HK-2 (cell line): Measurements from ENCODE around the gene ZDHHC1.
A peak's percentile ranks its signal among the peaks of the same experiment; 100 is the strongest.

Experiments used
- DNase-seq: peaks from one replicate; pipeline ENCODE4 v3.0.0-alpha.2; 2018; ENCODE audit not compliant: unreplicated experiment

The ZDHHC1 gene, protein sequence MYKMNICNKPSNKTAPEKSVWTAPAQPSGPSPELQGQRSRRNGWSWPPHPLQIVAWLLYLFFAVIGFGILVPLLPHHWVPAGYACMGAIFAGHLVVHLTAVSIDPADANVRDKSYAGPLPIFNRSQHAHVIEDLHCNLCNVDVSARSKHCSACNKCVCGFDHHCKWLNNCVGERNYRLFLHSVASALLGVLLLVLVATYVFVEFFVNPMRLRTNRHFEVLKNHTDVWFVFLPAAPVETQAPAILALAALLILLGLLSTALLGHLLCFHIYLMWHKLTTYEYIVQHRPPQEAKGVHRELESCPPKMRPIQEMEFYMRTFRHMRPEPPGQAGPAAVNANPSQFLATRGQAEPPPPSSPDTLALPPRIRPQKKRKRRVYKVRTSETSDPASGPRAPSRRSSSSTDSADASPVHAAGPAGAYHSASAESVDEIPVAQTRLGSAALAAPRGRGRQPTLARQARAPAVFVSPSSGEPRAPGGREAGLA

DNA sequence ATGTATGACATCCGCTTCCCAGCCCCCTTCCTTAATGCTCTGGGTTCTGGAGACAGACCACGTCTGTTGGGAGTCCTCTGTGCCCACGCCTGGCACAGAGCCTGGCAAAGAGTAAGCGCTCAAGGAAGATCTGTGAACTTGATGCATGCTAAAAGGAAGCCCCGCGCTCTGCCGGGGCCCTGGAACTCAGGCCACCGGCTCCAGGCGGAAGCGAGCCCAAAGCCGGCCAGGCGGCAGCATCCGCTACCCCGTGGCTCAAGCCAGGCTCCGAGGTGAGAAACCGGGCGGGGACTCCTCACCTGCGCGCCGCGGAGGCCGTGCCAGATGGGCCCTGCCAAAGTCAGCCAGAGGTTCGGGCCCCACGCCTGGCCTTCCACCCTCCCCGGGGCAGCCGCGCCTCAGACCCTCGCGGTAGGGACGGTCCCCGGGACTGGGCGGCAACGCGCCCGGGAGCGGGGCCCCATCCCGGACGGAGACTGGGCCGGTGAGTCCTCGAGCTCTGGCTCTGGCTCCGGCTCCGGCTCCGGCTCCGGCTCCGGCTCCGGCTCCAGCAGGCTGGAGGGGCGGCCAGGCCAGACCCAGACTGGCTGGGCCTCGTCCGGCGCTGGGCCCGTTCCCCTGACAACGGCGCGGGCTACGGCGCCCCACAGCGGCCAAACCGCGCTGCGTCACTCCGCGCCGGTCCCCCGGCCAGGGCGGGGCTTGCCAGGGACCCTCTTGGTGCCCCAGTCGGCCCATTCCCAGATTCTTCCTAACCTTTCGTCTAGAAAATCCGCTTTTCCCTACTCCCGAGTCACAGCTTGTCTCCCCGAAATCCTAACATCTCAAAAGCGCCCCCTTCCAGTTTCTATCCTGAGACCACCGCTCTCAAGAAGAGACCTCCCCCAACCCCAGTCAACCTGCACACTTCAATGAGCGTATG is at the start of gene ZDHHC1:
TSS of gene ZDHHC1 (minus strand) at position 606 of the 922 bp plus-strand sequence. CDS start 8,702 bp downstream, outside the sequence.
- peak; percentile 73 for DNase-seq

DNA sequence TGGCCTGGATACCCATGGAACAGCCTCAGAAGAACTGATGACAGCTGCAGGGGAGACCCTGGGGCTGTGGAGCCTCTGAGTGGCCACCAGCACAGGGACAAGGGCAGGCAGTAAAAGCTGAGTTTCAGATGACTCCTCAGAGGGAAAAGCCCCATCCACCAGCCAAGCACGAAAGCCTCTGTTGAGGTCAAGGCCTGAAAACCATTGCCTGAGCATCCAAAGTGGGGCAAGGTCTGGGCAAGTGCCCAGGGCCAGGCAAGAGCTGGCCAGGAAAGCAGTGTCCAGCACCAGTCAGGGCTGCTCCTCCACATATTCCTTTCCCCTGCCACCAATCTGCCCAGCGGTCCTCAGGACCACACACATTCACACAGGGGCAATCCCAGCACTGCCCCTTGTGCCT is 48.3 kb upstream of the ZDHHC1 start:
- no peak for DNase-seq

DNA sequence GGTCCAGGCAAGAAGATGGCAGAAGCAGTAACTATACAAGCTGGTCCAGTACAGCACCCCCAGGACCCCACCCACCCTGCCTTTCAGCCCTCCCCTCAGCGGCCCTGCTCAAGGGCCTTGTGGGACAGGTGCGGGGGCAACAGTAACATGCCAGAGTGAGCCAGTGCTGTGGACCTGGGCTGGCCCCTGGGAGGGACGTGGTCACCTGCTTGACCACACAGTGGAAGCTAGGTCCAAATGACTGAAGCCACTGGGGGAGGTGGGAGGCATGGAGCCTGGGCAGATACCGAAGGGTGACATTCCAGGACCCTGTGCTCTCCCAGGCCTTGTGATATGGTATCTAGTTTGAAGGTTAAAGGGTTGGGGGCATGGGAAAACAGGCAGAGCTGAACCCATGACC is 47.4 kb upstream of the ZDHHC1 start:
- no peak for DNase-seq

DNA sequence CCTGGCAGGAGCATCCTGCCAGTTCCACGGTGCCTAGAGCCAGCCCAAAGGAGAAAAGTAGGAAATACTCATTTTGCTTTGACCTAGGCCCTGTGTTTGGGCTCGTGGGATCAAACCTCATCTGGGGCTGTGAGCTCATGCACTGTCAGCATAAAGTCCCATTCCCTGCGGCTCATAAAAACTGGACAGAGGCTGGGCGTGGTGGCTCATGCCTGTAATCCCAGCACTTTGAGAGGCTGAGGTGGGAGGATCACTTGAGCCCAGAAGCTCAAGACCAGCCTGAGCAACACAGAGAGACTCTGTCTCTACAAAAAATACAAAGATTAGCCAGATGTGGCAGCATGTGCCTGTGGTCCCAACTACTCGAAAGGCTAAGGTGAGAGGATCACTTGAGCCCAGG is 46.8 kb upstream of the ZDHHC1 start:
- no peak for DNase-seq

DNA sequence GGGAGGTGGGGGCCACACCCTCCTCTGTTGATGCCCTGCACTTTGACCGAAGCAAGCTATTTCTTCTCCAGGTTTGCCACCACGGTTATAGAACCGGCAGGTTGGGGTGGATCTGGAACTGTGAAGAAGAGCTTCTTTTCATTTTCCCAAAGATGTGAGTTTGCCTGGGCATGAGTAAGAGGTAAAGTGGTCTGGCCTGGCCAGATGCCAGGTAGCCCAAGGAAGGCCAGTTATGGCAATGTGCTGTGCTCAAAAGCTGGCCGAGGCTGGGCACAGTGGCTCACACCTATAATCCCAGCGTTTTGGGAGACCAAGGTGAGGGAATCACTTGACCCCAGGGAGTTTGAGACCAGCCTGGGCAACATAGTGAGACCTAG is 46.0 kb upstream of the ZDHHC1 start:
- DNase-seq, result no peak

DNA sequence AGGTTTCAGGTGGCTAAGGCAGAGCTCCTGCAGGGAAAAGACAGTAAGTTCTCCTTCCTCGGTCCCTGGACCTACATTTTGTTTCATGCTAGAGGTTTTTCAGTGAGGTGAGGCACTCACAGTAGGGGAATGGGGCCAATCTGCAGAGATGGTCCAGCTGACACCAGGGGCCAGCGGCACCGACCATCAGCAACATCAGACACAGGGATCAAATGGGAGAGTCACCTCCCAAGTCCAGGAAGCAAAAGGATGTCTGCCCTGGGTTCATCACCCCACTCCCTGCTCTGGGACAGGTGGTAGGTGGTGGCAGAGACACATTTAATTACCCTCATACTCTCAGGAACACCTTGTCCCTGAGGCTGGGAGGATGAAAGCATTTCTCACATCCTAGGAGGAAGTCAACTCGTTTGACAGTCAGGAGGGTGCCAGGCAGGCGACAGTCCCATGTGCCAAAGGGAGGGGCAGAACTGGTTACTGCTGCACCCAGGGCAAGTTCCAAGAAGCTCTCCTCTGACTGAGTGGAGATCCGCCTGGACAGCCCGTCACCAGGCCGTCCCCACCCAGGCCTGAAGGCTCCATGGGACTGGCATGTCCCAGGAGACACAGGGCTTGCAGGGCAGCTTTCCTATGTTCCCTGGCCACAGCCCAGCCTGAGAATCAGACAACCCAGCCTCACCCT is 45.5 kb upstream of the ZDHHC1 start:
- DNase-seq, result no peak

DNA sequence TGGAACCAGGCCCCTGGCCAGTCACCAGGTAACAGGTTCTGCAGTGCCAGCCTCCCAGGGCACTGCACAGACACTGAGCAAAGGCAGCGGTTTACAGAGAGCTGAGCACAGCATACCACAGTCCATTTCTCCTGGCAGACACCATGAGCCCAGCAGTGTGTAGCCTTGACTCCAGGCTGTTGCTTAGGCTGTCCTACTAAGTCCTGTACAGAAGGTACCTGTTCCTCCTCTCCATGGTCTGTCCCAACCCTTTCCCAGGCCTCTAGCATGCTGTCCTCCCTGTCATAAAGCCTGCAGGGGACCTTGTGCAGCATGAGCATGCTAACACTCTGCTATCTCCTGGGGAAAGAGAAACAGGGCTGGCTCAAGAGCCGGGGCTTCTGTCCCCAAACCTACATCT is 44.7 kb upstream of the ZDHHC1 start:
- DNase-seq, result no peak

DNA sequence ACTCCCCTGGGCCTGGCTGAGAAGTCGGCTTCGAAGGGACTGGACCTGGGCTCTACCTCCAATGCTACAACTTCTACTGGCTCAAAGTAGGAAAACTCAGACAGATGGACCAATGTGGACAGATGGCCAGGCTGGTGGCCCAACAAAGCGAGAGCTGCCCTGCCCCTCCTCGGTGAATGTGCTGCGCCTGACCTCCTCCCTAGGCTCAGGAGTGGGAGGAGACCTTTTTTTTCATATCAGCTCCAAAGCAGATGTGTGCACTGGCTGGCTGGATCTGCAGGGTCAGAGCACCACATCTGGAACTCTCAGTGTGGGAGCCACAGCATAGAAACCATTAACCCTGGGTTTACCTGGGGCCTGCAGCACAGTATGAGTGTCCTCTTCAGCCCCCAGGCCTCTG is 43.9 kb upstream of the ZDHHC1 start:
- DNase-seq, result no peak

DNA sequence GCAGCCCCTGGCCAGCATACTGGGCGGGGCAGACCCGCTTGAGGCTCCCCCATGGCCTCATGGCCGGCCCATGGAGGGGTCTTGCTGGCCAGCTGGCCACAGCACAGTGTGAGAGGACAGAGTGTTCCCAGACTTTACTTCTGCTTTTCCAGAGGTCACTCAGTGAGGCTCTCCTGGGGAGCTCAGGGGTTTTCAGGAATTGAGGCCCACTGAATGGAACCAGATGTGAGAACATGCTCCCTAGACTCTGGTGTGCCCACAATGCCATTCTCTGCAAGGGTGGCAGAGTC is 43.5 kb upstream of the ZDHHC1 start:
- DNase-seq, result no peak

DNA sequence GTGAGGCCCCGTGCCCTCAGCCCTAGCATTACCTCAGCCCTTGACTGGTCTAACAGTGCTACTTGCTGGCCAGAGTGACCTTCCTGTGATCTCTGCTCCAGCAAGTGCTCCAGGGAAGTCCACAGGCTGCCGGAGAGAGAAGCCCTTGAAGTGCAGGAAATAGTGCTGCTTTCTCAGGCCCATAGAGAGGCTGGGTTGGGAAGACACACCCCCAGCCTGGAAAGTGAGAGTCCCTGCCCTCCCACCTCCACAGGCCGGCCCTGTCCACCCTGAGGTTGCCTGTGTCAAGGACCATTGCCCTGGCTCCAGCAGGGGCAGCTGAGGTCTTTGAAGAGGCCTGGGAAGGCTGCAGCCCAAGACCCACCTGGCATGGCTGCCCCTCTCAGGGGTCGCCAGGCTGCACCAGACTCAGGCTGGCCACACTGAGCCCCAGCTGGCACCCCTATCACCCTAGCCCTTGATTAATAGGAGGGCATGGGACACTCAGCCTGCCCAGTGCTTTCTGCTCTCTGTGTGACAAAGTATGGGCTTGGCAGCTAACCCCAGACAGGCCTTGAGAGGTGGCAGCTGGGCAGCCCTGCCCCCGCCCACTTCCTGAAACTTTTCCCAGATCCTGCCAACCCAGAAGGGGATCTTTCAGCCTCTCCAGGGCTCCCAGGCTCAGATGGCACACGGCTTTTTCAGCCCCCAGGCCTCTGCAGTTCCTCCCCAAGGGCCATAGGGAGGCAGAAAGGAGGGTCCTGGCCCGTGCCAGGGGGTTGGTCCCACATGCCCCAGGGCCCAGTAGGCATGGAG is 43.0 kb upstream of the ZDHHC1 start:
- no peak for DNase-seq

DNA sequence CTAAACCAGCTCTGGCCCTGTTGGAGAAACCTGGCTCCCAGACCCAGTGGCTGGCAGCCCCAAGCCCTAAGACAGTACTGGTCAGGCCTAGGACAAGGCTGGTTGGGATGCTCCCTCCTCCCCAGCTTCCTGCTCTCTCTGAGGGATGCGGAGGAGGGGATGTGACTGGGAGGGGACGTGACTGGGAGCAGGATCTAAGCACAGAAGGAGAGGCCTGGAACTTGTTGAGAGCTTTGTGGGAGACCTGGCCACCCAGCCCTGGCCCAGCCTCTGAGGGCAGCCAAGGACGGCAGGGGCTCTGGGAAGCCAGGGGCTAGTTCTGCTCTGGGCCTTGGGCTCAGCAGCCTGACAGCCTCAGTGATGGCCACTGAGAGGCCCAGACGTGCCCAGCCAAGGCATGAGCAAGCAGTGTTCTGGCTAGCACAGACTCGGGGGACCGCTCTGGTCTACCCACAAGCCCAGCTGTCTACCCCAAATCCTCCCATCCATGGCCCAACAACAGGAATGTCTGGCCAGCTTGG is 41.9 kb upstream of the ZDHHC1 start:
- DNase-seq, result no peak

DNA sequence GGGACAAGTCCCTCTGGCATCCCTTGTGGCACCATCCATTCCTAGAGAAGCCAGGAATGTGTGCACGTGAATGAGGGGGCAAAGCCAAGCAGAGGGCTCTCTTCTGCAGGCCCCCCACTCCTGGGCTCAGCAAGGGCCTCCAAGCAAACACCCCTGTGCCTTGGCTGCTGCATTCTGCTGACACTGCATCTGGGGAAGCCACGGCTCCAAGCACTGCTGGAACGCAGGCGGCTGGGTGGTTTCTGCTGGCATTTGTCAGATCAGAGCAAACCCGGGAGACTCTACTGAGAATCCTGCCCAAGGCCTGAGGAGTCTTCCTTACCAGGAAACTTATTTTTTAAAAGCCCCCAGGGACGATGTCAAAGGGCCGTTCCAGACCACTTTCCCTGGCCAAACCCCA is 41.3 kb upstream of the ZDHHC1 start:
- DNase-seq, result no peak

DNA sequence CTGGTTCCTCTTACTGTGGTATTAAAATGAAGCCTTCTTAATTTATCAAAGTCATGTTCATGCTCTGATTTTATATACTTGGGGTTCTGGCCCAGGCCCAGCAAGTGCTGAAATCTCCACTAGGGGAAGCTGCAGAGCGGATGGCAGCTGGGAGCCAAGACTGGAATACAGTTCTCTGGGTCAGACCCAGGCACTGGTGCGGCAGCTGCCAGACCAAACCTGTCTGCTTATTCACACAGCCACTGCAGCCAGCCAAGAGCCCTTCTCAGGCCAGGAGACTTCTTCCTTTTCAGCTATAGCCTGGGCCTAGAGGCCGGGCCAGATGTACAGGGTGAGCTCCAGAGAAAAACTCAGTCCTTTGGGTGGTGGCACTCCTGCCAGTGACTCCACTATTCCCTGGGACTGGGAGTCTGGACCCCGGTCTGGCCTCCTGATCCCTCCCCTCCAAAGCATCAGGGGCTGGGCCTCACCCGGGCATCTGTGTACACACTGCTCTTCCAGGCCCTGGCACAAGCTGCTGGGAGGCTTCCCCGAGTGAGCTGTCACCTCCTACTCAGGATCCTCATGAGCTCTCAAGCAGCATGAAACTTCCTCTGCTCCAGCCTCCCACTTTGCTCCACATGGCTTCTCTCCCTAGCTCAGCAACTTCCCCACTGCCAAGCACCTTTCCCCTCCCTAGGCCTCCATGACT is 40.3 kb upstream of the ZDHHC1 start:
- DNase-seq, result no peak

DNA sequence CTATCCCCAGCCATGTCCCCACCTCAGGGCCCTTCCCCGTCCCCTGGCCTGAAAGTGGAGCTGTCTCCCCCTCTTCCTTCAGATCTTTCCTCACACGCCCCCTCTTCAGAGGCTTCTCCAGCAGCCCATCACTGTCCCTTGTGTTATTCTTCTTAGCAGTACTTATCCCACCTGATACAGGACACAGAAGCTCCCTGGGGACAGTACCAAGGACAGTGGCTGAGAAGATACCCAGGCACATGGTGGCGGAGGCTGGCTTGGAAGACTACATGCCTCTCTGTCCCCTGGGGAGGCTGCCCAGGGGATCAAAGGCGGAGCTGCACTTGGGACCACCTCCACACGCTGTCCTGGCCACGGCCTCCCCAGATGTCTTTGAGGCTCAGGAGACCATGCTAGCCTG is 38.6 kb upstream of the ZDHHC1 start:
- DNase-seq, result no peak

DNA sequence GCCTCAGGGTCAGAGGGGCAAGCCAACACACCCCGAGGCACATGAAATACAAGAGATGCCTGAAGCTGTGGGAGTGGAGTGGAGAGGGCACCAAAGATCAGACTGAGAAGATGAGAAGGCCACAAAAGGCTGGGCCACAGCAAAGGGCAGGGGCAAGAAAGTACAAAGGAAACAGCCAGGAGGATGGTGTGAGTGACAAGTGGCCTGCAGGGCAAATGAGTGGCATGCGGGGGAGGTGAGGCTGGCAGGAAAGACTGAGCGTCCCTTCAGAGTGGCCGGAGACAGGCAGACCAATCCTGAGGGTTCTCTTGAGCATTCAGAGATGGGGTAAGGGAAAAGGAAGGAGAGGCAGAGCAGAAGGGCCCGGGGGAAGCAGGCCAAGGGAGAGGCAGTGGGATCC is 37.8 kb upstream of the ZDHHC1 start:
- no peak for DNase-seq

DNA sequence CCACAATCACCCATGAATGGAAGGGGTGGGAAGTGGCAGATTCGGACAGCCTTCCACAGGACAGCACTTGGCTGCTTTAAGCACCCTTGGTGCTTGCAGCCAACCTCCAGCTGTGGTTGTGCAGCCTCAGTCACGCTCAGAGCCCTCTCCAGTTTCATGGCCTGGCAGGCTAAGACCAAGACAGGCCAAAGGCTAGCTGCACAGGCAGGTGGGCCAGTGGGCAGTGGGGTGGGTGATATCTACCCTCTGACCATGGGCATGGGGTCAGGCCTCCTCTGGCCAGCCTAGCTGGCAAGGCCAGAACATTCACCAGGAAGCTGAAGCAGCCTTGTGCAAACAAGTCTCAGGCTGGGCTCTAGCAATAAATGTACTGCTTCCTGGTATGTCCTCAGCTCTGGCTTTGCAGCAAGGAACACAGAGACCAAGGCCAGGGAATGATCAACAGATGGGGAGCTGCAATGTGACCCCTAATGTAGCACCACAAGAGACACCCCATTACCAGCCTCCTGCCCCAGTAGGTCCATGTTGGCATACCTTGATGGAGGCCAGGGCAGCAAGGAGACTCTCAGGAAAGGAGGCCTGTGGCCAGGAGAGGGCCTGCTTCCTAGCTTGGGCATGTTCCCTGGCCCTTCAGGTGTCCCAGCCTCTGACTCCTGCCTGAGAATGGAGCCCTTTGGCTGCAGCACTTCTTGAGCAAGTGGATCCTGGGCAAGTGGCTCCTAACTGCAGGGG is 35.6 kb upstream of the ZDHHC1 start:
- no peak for DNase-seq

DNA sequence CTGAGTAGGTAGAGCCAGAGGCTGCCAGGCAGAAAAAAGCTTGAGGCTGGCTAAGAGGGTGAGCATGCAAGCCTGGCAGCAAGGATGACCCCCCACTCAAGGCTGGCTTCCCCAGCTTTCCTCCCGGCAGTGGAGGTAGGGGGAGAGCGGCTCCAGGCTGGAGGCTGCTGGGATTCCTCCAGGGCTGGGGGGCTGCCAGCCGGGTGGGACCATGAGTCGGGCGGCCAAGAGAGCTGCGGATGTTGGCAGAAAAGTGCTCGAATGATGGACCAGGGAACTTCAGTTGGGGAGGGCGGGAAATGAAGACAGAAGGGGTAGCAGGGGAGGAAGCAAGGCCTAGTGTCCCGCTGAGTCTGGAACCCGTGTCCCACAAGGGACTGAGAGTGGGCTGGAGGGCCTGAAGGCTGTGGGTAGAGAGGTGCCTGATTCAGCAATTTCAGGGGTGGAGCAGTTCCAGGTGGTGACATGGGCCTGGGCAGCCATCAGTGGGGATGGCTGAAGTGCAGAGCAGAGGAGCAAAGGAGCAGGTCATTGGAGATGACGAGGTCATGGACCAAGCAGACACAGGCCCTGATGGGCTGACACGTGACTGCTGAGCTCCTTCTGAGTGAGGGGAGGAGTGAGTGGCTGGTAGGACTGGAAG is 34.9 kb upstream of the ZDHHC1 start:
- no peak for DNase-seq

DNA sequence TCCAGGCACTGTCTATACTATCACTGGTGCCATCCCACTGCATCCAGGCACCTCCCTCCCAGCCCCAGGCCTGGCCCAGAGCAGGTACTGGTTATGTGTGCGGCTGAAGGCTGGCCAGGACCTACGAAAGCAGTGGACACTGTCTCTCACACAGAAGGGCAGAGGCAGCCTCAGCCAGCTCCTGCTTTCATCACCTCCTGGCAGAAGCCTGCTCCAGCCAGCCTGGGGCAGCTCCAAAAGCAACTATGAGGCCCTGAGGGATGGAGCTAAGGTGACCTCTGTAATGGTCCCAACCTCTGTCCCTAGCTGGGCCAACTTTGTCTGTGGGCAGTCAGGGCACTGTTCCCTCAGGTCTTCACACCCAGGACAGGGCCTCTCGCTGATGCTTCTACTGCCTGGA is 33.5 kb upstream of the ZDHHC1 start:
- DNase-seq, result no peak

DNA sequence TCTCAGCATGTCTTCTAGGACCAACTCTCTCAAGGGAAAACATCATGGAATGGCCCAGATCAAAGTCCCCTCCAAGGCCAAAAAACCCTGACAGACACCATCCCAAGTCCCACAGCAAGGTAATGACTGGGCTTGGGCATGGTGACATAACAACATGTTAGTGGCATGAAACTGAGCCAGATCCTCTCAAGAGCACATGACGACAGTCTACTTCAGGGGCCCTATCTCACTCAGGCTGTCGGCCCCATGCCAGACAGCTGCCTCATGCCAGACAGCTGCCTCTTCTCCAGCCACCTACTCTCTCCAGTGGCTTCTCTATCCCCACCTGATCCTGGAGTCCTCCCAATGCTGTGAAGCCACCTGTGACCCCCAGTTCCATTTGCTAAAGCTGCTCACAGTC is 33.1 kb upstream of the ZDHHC1 start:
- DNase-seq, result no peak

DNA sequence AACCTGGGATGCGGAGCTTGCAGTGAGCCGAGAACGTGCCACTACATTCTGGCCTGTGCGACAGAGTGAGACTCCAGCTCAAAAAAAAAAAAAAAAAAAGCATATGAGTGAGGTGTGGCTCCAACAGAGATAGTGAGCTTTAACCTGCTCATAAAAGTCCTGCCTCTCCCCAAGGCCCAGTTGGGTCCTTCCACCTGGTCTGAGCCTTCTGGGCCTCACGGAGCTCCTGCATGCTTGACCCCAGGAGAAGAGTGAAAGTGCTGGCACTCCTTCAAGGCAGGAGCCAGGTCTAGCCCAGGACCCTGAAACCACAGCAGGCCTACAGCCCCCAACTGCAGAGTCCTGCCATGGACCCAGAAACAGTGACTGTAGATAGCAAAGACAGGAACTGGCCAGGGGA is 32.3 kb upstream of the ZDHHC1 start:
- DNase-seq, result no peak
